KMS-11 (cell line): ENCODE data around the gene ARID4B.
"Not testable (repeated sequence)": the region's sequence is repeated elsewhere in the genome, so short reads cannot be mapped to it uniquely, and the experiment has no call there.

ENCODE experiments used
- H2AFZ ChIP-seq: fragments of 200-600 bp; sonication (generic); 2 replicates; pipeline ENCODE4 v1.6.1; 2016; ENCODE audit warnings: antibody characterized with exemption, mixed run types, low read depth
- H3K27ac ChIP-seq: fragments of 200-600 bp; sonication (generic); 2 replicates; pipeline ENCODE4 v1.6.1; 2016; ENCODE audit warnings: mild to moderate bottlenecking, mixed run types
- H3K27me3 ChIP-seq: fragments of 200-600 bp; sonication (generic); 2 replicates; pipeline ENCODE4 v1.6.1; 2017; ENCODE audit warnings: mild to moderate bottlenecking, low read depth, mixed run types, moderate library complexity; ENCODE audit not compliant: insufficient read depth
- H3K36me3 ChIP-seq: fragments of 200-600 bp; sonication (generic); 2 replicates; pipeline ENCODE4 v1.6.1; 2017; ENCODE audit warnings: mild to moderate bottlenecking, mixed run types; ENCODE audit not compliant: insufficient read depth
- H3K4me1 ChIP-seq: fragments of 200-600 bp; sonication (generic); 2 replicates; pipeline ENCODE4 v1.6.1; 2016; ENCODE audit warnings: mild to moderate bottlenecking, low read depth, mixed run types; ENCODE audit not compliant: poor library complexity, severe bottlenecking
- H3K4me2 ChIP-seq: fragments of 200-600 bp; sonication (generic); 2 replicates; pipeline ENCODE4 v1.7.0; 2016; ENCODE audit warnings: mild to moderate bottlenecking, mixed run types
- H3K4me3 ChIP-seq: fragments of 200-600 bp; sonication (generic); IDR thresholded peaks from 2 replicates; pipeline ENCODE4 v1.6.1; 2017; ENCODE audit warnings: low read depth, low read length, mixed read lengths; ENCODE audit not compliant: insufficient read depth
- H3K79me2 ChIP-seq: fragments of 200-600 bp; sonication (generic); 2 replicates; pipeline ENCODE4 v1.6.1; 2016; ENCODE audit warnings: low read depth, mixed run types; ENCODE audit not compliant: insufficient read depth
- H3K9ac ChIP-seq: fragments of 200-600 bp; sonication (generic); 2 replicates; pipeline ENCODE4 v1.6.1; 2016; ENCODE audit warnings: mild to moderate bottlenecking, mixed run types
- H4K20me1 ChIP-seq: fragments of 200-600 bp; sonication (generic); 2 replicates; pipeline ENCODE4 v1.6.1; 2016; ENCODE audit warnings: mild to moderate bottlenecking, mixed run types; ENCODE audit not compliant: insufficient read depth
- CTCF ChIP-seq: fragments of 200-600 bp; sonication (generic); conservative IDR thresholded peaks from 2 replicates; pipeline ENCODE4 v1.6.1; 2017; ENCODE audit warnings: low read depth, mild to moderate bottlenecking, antibody characterized with exemption, low read length, moderate library complexity, mixed read lengths

Gene ARID4B

GRCh38 chr1:235205687-235206086, 122.3 kb downstream of the ARID4B start:
- Histone ChIP-seq H3K4me1 (peaks cover 53% of the 10 kb centered on the region), H3K9ac (no peak overlapping the region), H3K27ac (peak overlapping the region; percentile 95; the same call in 1 of the 2 replicates), H3K27me3 (no peaks in the 10 kb centered on the region), H3K79me2 (no peaks in the 10 kb centered on the region), H3K4me2 (peak overlapping the region; percentile 88; the same call in 1 of the 2 replicates), H3K36me3 (no peaks in the 10 kb centered on the region), H2AFZ (no peak overlapping the region), H3K4me3 (no peak overlapping the region), H4K20me1 (no peaks in the 10 kb centered on the region; the same call in 1 of the 2 replicates)
- TF ChIP-seq CTCF, result no peak

DNA sequence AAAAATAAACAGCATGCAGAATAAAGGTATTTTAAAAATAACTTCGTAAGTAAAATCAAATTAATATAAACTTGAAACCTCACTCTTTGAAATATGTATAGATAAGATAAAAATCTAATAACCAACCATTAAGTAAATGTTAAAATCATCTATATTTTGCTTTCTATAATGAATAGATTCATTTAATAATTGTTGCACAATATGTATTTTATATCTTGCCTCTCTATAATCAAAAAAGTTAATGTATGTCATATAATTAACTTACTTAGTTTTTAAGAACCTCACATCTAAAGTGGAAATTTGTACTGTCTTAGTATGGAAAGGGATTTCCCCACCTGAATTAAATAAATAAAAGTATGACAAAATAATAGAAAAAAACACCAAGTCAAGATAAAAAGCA, 124.6 kb downstream of the ARID4B start:
- Histone ChIP-seq H3K4me1 (peaks cover 35% of the 10 kb centered on the region), H2AFZ (no peak overlapping the region), H3K27ac (no peak overlapping the region), H4K20me1 (no peaks in the 10 kb centered on the region; the same call in 1 of the 2 replicates), H3K9ac (no peak overlapping the region), H3K27me3 (no peaks in the 10 kb centered on the region), H3K79me2 (no peaks in the 10 kb centered on the region), H3K36me3 (no peaks in the 10 kb centered on the region), H3K4me3 (no peak overlapping the region), H3K4me2 (no peak overlapping the region)
- TF ChIP-seq CTCF, result no peak

GRCh38 chr1:235202447-235202846, 125.5 kb downstream of the ARID4B start:
- H3K27ac ChIP-seq, H4K20me1 ChIP-seq, H3K4me2 ChIP-seq, H3K4me3 ChIP-seq, H3K79me2 ChIP-seq, H2AFZ ChIP-seq, H3K9ac ChIP-seq, H3K27me3 ChIP-seq, H3K36me3 ChIP-seq: not testable (repeated sequence)
- peaks cover 25% of the 10 kb centered on the region for H3K4me1 ChIP-seq

- Histone ChIP-seq H2AFZ (no peak overlapping the region), H3K4me1 (no peaks in the 10 kb centered on the region), H3K9ac (no peak overlapping the region), H3K27ac (no peak overlapping the region), H3K4me2 (no peak overlapping the region), H4K20me1 (no peaks in the 10 kb centered on the region), H3K4me3 (no peak overlapping the region), H3K36me3 (no peaks in the 10 kb centered on the region), H3K27me3 (no peaks in the 10 kb centered on the region), H3K79me2 (no peaks in the 10 kb centered on the region)
- TF ChIP-seq CTCF, result no peak
Measured at GRCh38 chr1:235199441-235199840, 128.5 kb downstream of the ARID4B start.

DNA sequence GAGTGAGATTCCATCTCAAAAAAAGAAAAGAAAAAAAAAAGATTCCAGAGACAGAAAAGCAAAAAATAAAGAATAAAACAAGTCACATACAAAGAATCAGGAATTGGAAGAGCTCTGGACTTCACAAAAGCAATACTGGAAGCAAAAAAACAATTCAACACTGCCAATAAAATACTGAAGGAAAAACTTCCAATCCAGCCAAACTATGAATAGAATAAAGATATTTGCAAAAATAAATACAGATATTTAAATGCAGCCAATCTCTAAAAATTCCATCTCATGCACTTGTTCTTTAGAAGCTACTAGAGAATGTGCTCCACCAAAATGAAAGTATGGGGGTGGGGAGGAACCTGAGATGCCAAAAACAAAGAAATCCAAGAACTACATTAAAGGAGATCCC, 137.5 kb downstream of the ARID4B start:
- H3K36me3 ChIP-seq, result no peaks in the 10 kb centered on the region
- TF ChIP-seq CTCF, result no peak

More for the DNA sequence above, 137.5 kb downstream of the ARID4B start:
- Histone ChIP-seq H3K4me2 (no peak overlapping the region), H4K20me1 (no peaks in the 10 kb centered on the region), H3K27ac (no peak overlapping the region), H2AFZ (no peak overlapping the region), H3K4me1 (no peaks in the 10 kb centered on the region), H3K27me3 (no peaks in the 10 kb centered on the region), H3K79me2 (no peaks in the 10 kb centered on the region), H3K4me3 (no peak overlapping the region), H3K9ac (no peak overlapping the region)
